Activated T-cell treated with anti-CD3 and anti-CD28 coated beads for 24 hours (primary cell): ENCODE measurements around the gene CALN1.
"Not testable (repeated sequence)": the region's sequence is repeated elsewhere in the genome, so short reads cannot be mapped to it uniquely, and the experiment has no call there.

Experiments
- DNase-seq: peaks from one replicate; pipeline ENCODE4 v3.0.0-alpha.2; 2020; ENCODE audit warnings: low read depth

The CALN1 gene

DNA sequence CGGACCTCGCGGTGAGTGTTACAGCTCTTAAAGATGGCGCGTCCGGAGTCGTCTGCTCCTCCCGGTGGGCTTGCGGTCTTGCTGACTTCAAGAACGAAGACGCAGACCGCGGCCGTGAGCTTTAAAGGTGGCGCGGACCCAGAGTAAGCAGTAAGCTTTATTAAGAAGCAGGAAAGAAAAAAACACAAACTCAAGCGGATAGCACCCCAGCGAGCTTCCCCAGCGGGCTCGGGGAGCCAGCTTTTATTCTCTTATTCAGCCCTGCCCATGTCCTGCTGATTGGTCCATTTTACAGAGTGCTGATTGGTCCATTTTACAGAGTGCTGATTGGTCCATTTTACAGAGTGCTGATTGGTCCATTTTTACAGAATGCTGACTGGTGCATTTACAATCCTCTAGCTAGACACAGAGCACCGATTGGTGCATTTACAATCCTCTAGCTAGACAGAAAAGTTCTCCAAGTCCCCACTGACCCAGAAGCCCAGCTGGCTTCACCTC lies at the start of gene CALN1:
Gene CALN1 (minus strand): TSS at position 218 of the 498 bp plus-strand sequence.
- DNase-seq, result not testable (repeated sequence)

DNA sequence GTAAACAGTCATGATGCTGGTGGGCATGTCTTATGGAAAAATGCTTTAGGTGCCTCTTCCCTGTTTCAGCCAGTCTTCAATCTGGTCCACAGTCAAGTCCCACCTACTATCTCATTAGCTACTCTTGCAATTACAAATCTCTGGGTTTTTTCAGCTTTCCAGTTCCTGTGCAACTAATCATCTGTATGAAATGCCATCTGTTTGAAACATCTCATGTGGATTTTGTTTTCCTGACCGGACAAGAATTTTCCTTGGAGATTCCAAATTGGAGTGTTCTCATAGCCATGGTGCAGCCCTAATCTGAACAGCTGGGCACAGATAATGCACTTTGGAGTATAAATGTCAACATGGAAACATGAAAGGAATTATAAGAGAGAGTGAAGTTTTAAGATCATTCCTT lies 41.3 kb upstream of the CALN1 start:
- DNase-seq, result no peak

DNA sequence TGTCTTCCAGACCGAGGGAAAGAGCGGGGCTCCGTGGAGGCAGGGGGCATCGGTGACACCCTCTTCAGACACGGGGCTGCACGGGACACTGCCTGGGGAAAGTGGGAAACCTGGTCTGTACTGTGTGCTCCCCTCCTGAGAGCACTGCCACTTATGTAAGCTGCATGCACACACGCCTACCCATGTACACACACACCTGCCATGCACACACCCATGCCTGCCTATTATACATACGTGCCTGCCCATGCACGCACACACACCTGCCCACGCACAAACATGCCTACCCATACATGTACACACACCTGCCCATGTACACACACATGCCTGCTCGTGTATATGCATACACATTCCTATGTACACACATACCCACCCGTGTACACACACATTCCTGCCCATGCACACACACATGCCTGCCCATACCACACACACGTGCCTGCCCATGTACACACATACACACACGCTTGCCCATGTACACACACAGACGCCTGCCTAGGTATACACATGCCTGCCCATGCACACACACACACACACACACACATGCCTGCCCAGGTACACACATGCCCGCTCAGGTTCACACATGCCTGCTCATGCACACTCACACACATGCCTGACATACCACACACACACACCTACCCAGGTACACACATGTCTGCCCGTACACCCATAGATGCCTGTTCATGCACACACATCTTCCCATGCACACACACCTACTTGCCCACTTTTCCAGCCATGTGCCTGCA lies 35.5 kb upstream of the CALN1 start:
- DNase-seq, result no peak

DNA sequence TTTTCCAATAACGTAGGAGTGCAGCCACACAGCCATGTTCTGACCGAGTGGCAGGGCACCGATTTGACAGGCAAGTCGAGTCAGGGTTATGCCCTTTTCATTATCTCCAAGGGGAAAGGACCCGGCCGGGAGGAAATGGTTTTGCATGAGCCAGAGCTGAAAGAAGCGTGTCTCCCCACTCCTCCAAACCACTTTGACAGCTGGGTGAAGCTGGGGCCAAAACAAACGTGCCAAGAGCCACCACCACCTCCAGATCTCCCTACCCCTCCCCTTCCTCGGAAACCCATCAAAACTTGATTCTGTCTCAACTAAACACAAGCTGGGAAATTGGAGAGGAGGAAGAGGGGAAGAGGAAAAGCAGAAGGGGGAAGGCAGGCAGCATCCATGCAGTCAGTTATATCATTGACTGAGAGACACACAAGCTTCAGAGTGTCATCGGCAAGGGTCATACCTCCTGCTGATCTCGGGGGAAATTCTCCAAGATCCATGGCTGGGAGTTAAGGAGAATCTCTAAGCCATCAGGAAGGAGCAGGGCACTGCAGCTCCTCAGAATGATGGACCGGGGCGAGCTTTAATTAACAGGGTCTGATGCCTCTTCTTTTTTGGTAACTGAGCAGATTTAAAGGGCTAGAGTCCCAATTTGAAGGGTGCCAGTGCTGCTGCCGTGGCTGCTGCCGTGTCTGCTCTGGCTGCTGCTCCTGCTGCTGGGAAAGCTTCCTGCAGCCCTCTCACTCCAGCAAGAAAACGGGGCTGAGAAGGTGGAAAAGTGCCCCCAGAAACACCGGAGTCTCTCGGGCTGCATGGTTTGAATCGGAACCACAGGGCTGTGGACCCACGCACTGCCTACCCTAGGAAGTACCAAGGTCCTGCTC lies 34.7 kb upstream of the CALN1 start:
- DNase-seq, result no peak

DNA sequence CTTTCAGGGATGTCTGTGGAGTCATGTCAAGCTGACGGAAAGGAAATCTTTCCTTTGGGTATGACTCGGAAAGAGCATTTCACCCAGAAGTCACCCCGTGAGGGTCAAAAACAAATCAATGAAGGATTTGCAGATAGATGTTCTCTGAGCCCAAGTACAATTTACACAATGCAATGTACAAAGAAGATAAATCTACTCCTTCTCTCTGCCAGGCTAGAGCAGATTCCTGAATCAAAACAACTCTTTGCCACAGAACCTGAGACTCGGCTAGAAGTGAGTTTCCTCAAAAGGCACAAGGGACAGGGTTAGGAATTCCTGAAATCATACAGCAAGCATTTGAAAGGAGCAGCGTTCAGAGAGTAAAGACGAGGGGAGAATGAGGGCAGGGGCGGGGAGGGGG lies 34.0 kb upstream of the CALN1 start:
- no peak for DNase-seq

DNA sequence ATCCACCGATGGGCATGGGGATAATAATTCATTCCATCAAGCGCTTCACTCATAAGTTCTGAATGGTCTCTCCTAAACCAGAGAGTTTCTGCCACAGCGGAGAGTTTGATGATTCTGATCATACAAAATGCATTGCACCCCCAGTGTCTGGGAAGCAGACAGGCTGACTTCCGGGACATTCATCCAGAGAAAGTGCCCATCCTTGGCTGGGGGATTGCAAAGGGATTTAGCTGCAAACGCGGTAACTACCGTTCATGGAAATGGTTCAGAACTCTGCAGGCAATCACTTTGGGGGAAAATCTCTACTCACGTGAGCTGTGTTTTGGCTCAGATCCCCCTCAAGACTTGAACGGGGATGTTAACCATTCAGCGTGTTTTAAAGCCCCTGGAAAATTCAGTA lies 33.4 kb upstream of the CALN1 start:
- DNase-seq, result no peak

DNA sequence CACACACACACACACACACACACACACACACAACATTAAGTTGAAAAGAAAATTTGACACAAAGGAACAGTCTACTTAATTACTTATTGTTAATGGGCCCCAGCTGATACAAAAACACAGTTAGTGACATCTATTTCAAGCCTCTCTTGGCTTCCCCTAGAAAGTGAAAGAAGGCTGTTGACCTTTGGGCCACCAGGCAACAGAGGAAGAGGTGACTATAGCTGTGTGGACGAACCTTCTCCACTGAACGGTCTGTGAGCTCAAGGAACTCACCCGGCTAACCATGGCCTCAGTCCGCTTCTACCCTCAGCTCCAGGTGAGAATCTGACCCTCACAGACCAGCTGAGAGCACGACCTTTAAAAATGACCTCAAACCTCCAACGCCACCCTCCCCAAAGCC lies 32.9 kb upstream of the CALN1 start:
- no peak for DNase-seq

DNA sequence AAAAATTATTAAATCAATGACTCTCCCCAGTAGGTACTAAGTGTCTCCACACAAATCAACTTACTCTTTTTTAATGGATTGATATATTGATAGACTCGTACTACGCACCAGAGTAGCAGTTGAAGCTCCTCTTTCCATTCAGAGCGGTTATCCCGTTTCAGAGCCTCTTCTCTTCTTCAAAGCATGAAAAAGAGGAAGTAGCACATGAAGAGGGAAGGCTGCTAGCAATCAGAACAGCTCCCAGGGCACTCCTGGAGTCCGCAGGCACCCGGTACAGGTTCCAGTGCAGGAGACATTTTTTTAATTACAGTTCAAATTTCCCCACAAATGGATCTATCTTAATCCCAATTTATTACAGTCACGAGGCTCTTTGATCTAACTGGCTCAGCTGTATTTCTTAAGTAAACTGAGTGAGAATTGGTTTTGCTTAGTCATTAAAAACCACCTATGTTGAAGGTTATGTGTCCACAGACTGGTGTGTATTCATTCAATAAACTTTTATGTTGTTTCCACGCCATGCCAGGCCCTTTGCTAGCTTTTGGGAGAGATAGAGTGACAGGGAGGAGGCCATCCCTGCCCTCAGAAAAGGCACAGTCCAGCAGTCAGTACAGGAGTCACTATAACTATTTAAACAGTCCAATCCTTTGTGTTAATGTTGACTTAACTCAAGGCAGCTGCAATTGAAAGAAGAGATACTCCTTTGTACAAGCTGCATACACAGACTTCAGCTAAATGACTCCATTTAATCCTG lies 32.1 kb upstream of the CALN1 start:
- DNase-seq, result no peak

DNA sequence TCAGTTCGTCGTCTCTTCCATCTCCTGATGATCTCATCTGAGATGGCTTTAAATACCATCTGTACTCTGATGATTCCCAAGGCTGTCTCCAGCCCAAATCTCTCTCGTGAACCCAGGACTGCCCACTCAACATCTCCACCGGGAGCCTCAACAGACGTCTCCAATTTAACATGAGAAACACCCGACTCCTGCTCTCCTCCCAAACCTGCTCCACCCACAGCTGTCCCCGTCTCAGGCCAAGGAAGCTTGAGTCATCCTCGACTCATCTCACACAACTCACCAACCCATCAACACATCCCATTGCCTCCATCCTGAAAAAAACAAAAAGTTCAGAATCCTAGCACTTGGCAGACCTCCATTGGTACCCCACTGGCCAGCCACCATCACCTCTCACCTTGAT lies 29.7 kb upstream of the CALN1 start:
- DNase-seq, result no peak

DNA sequence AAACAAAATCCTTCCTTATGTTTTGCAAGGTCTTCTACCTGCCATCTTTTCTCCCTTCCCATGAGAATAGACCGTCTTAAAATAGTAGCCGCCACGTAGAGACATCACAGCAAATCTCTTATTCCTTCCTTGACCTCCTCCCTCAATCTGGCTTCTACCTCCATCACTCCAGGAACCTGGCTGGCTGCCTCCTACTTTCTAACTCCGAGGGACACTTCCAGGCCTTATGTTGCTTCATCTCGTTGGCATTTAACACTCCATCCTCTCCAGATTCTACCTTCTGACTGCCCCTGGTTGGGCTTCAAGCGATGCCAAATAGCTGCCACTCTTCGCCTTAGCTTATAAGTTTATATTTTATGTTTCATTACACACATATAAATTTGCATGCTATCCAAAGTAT lies 26.4 kb upstream of the CALN1 start:
- no peak for DNase-seq

DNA sequence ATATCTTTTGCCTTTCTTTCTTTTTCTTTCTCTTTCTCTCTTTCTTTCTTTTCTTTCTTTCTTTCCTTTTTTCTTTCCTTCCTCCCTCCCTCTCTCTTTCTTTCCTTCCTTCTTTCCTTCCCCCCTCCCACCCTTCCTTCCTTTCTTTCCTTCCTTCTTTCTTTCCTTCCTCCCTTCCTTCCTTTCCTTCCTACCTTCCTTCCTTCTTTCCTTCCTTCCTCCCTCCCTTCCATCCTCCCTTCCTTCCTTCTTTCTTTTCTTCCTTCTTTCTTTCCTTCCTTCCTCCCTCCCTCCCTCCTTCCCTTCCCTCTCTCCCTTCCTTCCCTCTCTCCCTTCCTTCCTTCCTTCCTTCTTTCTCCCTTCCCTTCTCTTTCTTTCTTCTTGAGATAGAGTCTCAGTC lies 25.5 kb upstream of the CALN1 start:
- no peak for DNase-seq

DNA sequence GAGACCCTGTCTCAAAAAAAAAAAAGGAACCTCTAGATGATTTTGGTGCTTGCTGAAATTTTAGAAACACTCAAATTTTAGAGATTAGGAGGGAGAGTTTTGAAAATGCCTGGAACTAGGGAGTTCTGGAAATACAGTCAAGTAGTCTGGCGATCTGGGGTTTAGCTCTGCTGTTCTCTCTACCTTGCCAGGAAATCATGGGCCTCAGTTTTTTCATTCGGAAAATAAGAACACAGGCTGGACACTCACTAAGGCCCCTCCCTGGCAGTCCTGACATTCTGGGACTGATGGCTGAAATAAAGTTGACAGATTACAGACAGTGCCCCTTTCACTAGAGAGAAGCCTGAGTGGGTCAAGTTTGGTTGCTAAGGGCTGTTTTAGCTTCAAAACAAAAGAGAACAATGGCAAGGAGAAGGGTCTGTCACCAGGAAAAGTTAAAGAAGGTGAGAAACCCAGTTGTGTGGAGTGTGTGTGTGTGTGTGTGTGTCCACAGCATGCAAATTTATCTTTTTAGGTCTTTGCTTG lies 25.0 kb upstream of the CALN1 start:
- no peak for DNase-seq

DNA sequence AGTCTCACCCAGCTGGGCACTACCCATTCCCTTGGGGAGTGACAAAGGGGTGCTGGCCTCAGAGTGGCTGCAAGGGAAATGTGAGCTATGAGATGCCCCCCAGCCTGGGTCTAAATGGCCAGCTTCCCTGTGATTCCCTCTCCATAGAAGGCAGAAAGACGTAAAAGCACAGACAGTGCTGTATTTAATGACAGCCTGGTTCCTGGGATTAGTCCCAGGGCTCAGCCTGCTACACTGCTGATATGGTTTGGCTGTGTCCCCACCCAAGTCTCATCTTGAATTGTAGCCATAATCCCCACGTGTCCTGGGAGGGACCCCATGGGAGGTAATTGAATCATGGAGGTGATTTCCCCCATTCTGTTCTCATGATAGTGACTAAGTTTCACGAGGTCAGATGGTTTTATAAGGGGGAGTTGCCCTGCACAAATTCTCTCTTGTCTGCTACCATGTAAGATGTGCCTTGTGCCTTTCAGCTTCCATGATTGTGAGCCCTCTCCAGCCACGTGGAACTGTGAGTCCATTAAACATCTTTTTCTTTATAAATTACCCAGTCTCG lies 23.9 kb upstream of the CALN1 start:
- no peak for DNase-seq

DNA sequence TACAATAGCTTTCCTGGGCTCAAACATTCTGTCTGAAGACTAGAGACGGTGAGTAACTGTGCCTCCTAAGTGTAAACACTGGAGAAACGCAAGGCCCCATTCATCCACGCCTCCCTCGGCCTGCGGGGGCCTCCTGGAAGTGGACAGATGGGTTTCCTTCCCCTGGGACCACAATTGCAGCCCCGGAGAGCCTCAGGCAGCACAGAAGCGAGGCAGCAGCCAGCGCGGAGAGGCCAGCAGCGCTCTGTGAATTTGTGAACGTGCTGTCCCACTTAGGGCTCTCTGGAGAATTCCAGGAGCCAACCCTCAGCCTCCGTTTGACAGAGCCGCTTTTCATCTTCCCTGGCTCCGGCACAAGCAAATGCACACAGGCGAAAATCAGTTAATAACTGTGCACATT lies 23.2 kb upstream of the CALN1 start:
- DNase-seq, result no peak

DNA sequence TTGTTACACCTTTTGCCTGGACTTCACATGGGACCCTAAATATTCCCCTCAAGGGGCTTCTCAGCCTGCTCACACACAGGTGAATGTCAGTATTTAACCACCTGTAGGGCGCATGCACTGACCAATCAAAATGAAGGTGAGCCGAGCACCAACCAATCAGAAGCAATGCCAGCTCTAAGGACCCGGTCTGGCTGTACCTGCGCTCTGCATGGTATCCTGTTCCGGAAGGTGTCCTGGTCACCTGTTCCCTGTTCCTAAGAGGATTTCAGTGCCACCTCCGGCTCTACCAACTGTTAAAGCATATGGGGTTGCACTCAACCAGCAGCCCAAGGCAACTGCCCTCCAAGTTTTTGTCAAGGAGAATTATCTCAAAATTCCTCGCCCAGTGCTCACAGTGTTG lies 18.4 kb upstream of the CALN1 start:
- no peak for DNase-seq

DNA sequence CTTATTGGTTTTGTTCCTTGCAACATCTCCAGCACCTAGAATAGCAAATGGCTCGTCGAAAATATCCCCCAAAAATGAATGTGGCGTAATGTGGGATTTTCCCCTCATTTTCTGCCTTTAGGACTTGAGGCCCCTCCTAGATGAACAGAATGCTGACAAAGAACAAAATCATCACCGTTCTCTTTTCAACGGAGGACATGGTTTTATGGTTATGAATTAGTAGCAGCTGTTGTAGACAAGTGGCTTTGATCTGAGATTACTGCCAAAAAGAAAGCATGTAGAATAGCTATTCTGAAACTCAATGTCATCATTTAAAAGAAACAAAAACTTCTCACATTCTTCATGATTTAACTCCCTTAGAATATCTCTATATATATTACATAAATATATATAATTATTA lies 17.2 kb upstream of the CALN1 start:
- DNase-seq, result no peak

DNA sequence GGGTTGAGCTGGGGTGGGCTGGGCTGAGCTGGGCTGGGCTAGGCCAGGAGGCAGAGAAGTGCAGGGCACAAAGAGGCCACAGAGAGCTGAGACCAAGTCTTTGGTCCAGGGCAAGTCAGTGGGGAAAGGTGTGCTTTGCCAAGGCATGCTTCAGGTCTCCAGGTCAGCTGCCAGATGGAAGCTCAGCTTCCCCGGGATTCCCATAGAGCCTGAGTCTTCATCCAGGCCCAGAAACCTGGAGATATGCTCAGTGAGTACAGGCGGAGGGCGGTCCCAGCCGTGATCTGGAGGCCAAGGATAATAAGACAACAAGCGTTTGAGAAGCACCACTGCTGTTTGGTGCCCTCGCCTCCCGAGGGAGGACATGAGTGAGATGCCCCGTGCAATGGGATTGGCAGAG lies 4.7 kb upstream of the CALN1 start:
- no peak for DNase-seq

DNA sequence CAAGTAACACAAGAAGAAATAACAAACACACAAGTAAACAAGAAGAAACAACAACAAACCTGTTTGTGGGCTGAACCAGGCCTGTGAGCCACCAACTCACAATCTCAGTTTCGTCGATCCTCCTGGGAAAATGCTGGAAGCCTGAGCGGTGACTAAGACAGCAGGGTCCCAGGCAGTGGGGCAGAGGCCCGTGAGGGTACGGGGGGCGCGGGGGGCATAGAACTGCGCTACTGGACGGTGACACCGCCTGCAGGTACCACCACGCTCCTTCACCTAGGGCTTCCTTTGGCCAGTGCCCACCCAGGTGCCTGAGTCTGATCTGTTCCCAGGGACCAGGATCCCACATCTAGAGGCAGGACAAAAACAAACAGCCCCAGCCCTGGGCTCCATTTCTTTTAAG lies 3.4 kb upstream of the CALN1 start:
- no peak for DNase-seq

DNA sequence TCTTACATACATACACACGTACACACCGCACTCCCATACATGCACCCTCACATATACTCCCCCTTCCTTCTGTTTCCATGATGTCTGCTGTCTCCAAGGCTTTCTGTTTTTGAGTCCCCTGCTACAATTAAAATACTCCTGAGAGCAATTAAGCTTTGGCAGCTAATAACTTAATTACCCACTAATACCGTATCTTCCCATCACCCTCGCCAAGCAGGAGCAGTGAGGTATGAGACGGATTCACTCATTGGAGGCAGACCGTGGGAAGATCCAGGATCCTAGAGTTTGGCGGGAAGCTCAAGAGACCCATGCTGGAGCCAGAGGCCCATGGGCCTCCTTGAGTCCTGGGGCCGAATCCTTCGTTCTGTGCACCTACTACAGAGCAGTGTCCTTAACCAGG lies 1.7 kb upstream of the CALN1 start:
- DNase-seq, result no peak

DNA sequence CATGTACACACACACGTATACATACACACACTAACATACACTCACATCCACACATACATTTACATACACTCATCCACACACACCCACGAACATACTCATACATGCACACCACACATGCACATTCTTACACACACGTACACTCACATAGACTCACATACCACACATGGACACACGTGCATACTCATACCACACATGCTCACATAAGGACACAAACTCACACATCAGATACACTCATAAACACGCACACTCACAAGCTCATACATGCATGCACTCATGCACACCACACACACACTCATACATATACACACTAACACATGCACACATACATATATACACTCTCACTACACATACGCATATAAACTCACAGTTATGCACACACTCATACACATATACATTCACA lies 1.2 kb upstream of the CALN1 start:
- no peak for DNase-seq

DNA sequence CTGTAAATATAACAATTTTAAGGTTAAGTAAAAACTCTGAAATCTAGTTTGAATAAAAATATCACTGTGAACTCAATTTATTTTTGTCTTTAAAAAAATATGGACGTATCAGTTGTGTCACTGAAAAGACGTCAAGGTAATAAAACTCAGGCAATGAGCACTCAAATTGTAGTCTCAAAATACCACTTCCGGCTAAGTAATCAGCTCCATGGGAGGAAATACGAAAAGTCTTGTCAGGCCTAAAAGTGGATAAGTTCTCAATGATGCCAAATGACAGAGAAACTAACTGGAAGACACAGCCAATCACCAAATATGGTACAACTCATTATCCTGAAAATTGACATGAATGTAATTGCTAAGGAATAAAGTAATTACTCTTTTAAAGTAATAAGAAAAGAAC lies 719 bp downstream of the CALN1 start:
- no peak for DNase-seq

DNA sequence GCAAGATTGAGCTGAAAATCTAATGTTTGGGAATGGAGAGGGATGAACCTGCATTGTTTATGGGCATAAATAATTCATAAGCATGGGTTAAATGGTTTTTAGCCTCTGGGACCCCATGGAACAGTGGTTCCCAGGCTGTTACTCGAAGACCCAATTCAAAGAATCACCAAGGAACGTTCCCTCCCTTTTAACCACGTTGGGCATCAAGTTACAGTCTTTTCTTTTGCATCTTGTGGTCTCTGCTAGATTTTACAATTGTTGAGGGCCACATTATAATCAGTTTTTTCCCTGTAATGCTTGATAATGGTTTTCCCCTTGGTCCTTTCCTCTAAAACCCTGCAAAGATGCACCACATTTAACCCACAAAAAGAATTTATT lies 2.5 kb downstream of the CALN1 start:
- DNase-seq, result no peak
